HepG2 (cell line): Measurements from ENCODE around the gene KCNQ2. TPM values are rescaled to one million over a fixed set of nuclear protein-coding genes. Genes with fewer than 3 reads are reported as not detected.

Experiments
- ATAC-seq: fragments of 200-7000 bp; cut with Tn5 transposase; 3 replicates; pipeline ENCODE4 v1.9.1; 2020; ENCODE audit warnings: mild to moderate bottlenecking, moderate library complexity
- BruUV-seq: library from RNA; stranded (reverse); fragments of 400-500 nt; replicated peaks from 2 replicates; lab custom pipeline; 2021; lab: Mats Ljungman, UMichigan
- CTCF ChIA-PET: fragments of 300-600 bp; formaldehyde crosslinking; extraction: SDS; loops from one replicate; lab custom pipeline; 2021; ENCODE audit warnings: low total read pairs, inconsistent platforms, low intra/inter-chr PET ratio; lab: Yijun Ruan, JAX
- POLR2A ChIA-PET: fragments of 350-600 bp; sonication (Branson Sonifier 250); formaldehyde crosslinking; loops from one replicate; lab custom pipeline; 2020; ENCODE audit warnings: antibody characterized with exemption, inconsistent platforms; lab: Yijun Ruan, JAX
- DNase-seq: peaks from one replicate; pipeline ENCODE4 v3.0.0-alpha.2; 2015; ENCODE audit warnings: low spot score
- FAIRE-seq: peaks from 3 replicates; lab custom pipeline; 2011; peaks lifted over from hg19 to GRCh38; lab: Jason Lieb, UNC
- H2AFZ ChIP-seq: one replicate; pipeline ENCODE4 v1.6.1; 2011; ENCODE audit warnings: low read length, inconsistent platforms
- H3K27ac ChIP-seq: fragments of 300-600 bp; 3 replicates; pipeline ENCODE4 v1.8.0; 2011; ENCODE audit warnings: mixed run types, mild to moderate bottlenecking, mixed read lengths, low read length, inconsistent platforms; ENCODE audit not compliant: insufficient read depth; ENCODE audit errors: extremely low read length
- H3K27me3 ChIP-seq, 2 experiments: fragments of 200-600 bp in 1 of 2; 2 replicates in 1 of 2; 3 replicates in 1 of 2; pipeline versions ENCODE4 v1.6.0 to v1.8.0; 2011; ENCODE audit warnings: low read length in 2 of 2, mild to moderate bottlenecking in 2 of 2, moderate library complexity in 2 of 2, inconsistent platforms in 1 of 2; ENCODE audit not compliant: insufficient read depth in 2 of 2, control insufficient read depth in 1 of 2
- H3K36me3 ChIP-seq, 2 experiments: fragments of 200-600 bp in 1 of 2; replicated peaks in 1 of 2; 2 replicates in 1 of 2; 3 replicates in 1 of 2; pipeline versions ENCODE4 v1.5.1 to v1.8.0; 2011; ENCODE audit warnings: low read length in 2 of 2, inconsistent platforms in 1 of 2; ENCODE audit not compliant: insufficient read depth in 2 of 2, control insufficient read depth in 1 of 2
- H3K4me1 ChIP-seq: 2 replicates; pipeline ENCODE4 v1.5.1; 2012; ENCODE audit warnings: low read length, inconsistent platforms; ENCODE audit not compliant: insufficient read depth
- H3K4me2 ChIP-seq: 2 replicates; pipeline ENCODE4 v1.6.0; 2011; ENCODE audit warnings: low read depth, low read length, inconsistent platforms
- H3K4me3 ChIP-seq, 3 experiments: fragments of 200-600 bp in 1 of 3; sonication (generic), shearing (Covaris generic) in 1 of 3; replicated peaks in 1 of 3; 2 replicates each; pipeline ENCODE4 v1.5.1; 2011 to 2016; ENCODE audit warnings: low read length in 3 of 3, inconsistent platforms in 2 of 3, low read depth in 2 of 3, mild to moderate bottlenecking in 2 of 3, control low read depth in 1 of 3, mixed read lengths in 1 of 3; ENCODE audit not compliant: insufficient read depth in 1 of 3
- H3K79me2 ChIP-seq: one replicate; pipeline ENCODE4 v1.6.1; 2011; ENCODE audit warnings: low read length, inconsistent platforms; ENCODE audit not compliant: insufficient read depth
- H3K9ac ChIP-seq: 2 replicates; pipeline ENCODE4 v1.6.0; 2011; ENCODE audit warnings: mild to moderate bottlenecking, low read depth, low read length, inconsistent platforms; ENCODE audit not compliant: insufficient read depth
- H3K9me3 ChIP-seq: 2 replicates; pipeline ENCODE4 v1.5.1; 2012; ENCODE audit warnings: mild to moderate bottlenecking, low read length
- H4K20me1 ChIP-seq: 2 replicates; pipeline ENCODE4 v1.6.0; 2011; ENCODE audit warnings: inconsistent platforms, mild to moderate bottlenecking, low read length, moderate library complexity; ENCODE audit not compliant: insufficient read depth
- CENPX ChIP-seq: sonication (generic); formaldehyde crosslinking; IDR thresholded peaks from 2 replicates; pipeline ENCODE4 v1.9.0; 2021; ENCODE audit warnings: mild to moderate bottlenecking, missing genetic modification reagents, moderate library complexity
- CREM ChIP-seq, 2 experiments: sonication (generic) in 1 of 2; formaldehyde crosslinking in 1 of 2; IDR thresholded peaks; 2 replicates each; pipeline versions ENCODE4 v1.4.0 to v1.6.1; 2016 to 2020; ENCODE audit warnings: antibody characterized with exemption in 1 of 2, mild to moderate bottlenecking in 1 of 2, missing genetic modification reagents in 1 of 2
- GABPB1 ChIP-seq: IDR thresholded peaks from 2 replicates; pipeline ENCODE4 v1.6.1; 2016; ENCODE audit warnings: mild to moderate bottlenecking, missing genetic modification reagents, moderate library complexity, missing compliant biosample characterization
- GATAD1 ChIP-seq: IDR thresholded peaks from 2 replicates; pipeline ENCODE4 v1.6.1; 2016; ENCODE audit warnings: missing genetic modification reagents, missing compliant biosample characterization
- NFATC3 ChIP-seq: sonication (generic); formaldehyde crosslinking; IDR thresholded peaks from 2 replicates; pipeline ENCODE4 v1.5.1; 2020; ENCODE audit warnings: mild to moderate bottlenecking, missing genetic modification reagents
- NFE2 ChIP-seq: sonication (generic); formaldehyde crosslinking; IDR thresholded peaks from 2 replicates; pipeline ENCODE4 v1.4.0; 2020; ENCODE audit warnings: missing genetic modification reagents
- NFE2L1 ChIP-seq: sonication (generic); formaldehyde crosslinking; IDR thresholded peaks from 2 replicates; pipeline ENCODE4 v1.4.0; 2020; ENCODE audit warnings: missing genetic modification reagents, mild to moderate bottlenecking, borderline replicate concordance
- YEATS2 ChIP-seq: sonication (generic); formaldehyde crosslinking; IDR thresholded peaks from 2 replicates; pipeline ENCODE4 v1.4.0; 2020; ENCODE audit warnings: missing genetic modification reagents, borderline replicate concordance
- ZKSCAN5 ChIP-seq: sonication (generic); formaldehyde crosslinking; IDR thresholded peaks from 2 replicates; pipeline ENCODE4 v1.5.1; 2020; ENCODE audit warnings: mild to moderate bottlenecking, missing genetic modification reagents
- ZNF205 ChIP-seq: IDR thresholded peaks from 2 replicates; pipeline ENCODE4 v1.6.1; 2018; ENCODE audit warnings: missing biosample characterization, missing genetic modification reagents
- ZNF564 ChIP-seq: sonication (generic); formaldehyde crosslinking; IDR thresholded peaks from 2 replicates; pipeline ENCODE4 v1.8.1; 2023; ENCODE audit warnings: mild to moderate bottlenecking, missing genetic modification reagents
- ZNF879 ChIP-seq: sonication (generic); formaldehyde crosslinking; IDR thresholded peaks from 2 replicates; pipeline ENCODE4 v1.8.1; 2023; ENCODE audit warnings: missing genetic modification reagents
- WGBS: methylation state at CpG from one replicate; pipeline ENCODE4 v1.1.6; 2017; ENCODE audit warnings: low lambda C conversion rate; 5-methylcytosine and 5-hydroxymethylcytosine counted together
- in situ Hi-C: cut with HindIII; loops from 2 replicates; pipeline ENCODE4 v1.10.0; 2017; ENCODE audit warnings: low pct_unique_long_range_greater_than_20kb; ENCODE audit not compliant: extremely low pct_ligation_motif_present
- intact Hi-C: fragments of 100-400 bp; cut with micrococcal nuclease; formaldehyde crosslinking; loops from one replicate; pipeline ENCODE4 v1.10.0; 2022; ENCODE audit not compliant: unreplicated experiment
- polyA plus RNA-seq, 8 experiments: library from polyadenylated mRNA; depleted of rRNA in 3 of 8; stranded (reverse) in 7 of 8; unstranded in 1 of 8; fragments of >200 nt; fragmentation: Illumina TruSeq in 4 of 8; extraction: Trizol in 4 of 8; gene quantifications; 2 replicates each; pipeline versions ENCODE4 v1.2.1 to v1.2.3, GENCODE V29; 2011 to 2016; ENCODE audit warnings: low read depth in 4 of 8, missing spikeins in 1 of 8, mixed read lengths in 1 of 8; ENCODE audit not compliant: insufficient read depth in 1 of 8
- total RNA-seq, 5 experiments: library from RNA; depleted of rRNA; stranded (reverse); fragments of >200 nt; fragmentation: Illumina TruSeq; extraction: Trizol; gene quantifications; 2 replicates each; pipeline ENCODE4 v1.2.3, GENCODE V29; 2016; ENCODE audit warnings: low read depth in 1 of 5
- TF ChIP-seq, protein P1 (sequence below): IDR thresholded peaks from 2 replicates; pipeline ENCODE4 v1.6.1; 2012; ENCODE audit warnings: low read length, improper control_type of control experiment
- TF ChIP-seq, protein P2 (sequence below): sonication (generic); formaldehyde crosslinking; conservative IDR thresholded peaks from 2 replicates; pipeline ENCODE4 v1.8.0; 2022; ENCODE audit warnings: missing genetic modification reagents
- TF ChIP-seq, protein P3 (sequence below): sonication (generic); formaldehyde crosslinking; IDR thresholded peaks from 2 replicates; pipeline ENCODE4 v1.8.1; 2023; ENCODE audit warnings: mild to moderate bottlenecking, moderate library complexity, missing genetic modification reagents

Gene KCNQ2
- total and polyA plus RNA-seq, 2 of the 13 experiments (the other 11 are each of a cell fraction or from before 2014, with no cell fraction given) = not detected

DNA sequence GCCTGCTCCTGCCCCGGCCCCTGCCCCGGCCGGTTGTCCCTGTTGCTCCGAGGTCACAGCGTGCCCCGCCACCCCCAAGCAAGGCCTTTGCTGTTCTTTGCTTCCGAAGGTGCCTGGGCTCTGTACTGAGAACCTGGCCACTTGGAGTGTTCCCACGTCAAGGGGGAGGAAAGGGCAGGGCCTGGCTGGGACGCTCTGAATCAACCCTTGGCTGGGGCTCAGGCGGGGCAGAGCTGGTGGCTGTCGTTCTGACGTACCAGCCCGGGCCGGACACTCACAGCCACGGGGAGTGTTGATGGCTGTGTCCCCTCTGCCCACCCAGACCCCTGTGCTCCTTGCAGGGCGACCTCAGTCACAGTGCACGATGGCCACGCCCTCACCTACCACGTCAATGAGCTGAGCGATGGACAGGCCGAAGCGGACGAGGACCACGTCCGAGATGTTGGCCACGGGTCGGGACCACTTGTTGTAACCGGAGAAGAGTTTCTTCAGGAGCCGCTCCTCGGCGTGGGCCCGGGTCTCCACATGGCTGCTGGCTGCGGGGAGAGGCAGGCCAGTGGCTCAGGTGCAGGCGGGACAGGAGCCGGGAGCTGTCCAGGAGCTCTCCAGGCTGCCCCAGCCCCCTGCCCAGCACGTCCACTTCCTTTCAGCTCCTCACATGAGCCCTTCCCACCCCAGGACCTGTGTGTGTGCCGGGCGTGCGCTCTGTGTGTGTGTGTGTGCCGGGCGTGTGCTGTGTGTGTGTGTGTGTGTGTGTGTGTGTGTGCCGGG lies 113.1 kb downstream of the KCNQ2 start:
- in situ Hi-C loops = no loop called here
- peaks cover 24% of the 10 kb centered on the region for H3K4me1 ChIP-seq
- no peaks in the 10 kb centered on the region; a peak in 1 of 5 replicates for H3K36me3 ChIP-seq
- H3K9me3 ChIP-seq = no peaks in the 10 kb centered on the region
- no peak for ATAC-seq
- no TSS peak for BruUV-seq
- no peak overlapping the region for H3K27ac ChIP-seq
- intact Hi-C loops = no loop called here
- no peak overlapping the region for H2AFZ ChIP-seq
- no peak for FAIRE-seq
- ChIA-PET CTCF (no interaction called here), POLR2A (no interaction called here)
- no peak overlapping the region for H3K4me2 ChIP-seq
- no peak overlapping the region for H3K9ac ChIP-seq
- H4K20me1 ChIP-seq = peaks cover 6% of the 10 kb centered on the region; the same call in 1 of the 2 replicates
- 58% methylated on average over 31 of the region's 42 CpGs for WGBS
- TF ChIP-seq ZKSCAN5 (CRISPR knock-in tag) (no peak), ZNF205 (CRISPR knock-in tag) (no peak), YEATS2 (CRISPR knock-in tag) (no peak), GATAD1 (CRISPR knock-in tag) (no peak), NFE2 (no peak), ZNF879 (no peak), NFATC3 (no peak), ZNF564 (CRISPR knock-in tag) (no peak), NFE2L1 (CRISPR knock-in tag) (no peak), CREM (IDR thresholded peaks at IDR 0.05) (no peak), CREM (CRISPR knock-in tag; IDR thresholded peaks at IDR 0.05) (no peak), GABPB1 (CRISPR knock-in tag) (no peak), CENPX (CRISPR knock-in tag) (no peak)
- TF ChIP-seq, protein P1, sequence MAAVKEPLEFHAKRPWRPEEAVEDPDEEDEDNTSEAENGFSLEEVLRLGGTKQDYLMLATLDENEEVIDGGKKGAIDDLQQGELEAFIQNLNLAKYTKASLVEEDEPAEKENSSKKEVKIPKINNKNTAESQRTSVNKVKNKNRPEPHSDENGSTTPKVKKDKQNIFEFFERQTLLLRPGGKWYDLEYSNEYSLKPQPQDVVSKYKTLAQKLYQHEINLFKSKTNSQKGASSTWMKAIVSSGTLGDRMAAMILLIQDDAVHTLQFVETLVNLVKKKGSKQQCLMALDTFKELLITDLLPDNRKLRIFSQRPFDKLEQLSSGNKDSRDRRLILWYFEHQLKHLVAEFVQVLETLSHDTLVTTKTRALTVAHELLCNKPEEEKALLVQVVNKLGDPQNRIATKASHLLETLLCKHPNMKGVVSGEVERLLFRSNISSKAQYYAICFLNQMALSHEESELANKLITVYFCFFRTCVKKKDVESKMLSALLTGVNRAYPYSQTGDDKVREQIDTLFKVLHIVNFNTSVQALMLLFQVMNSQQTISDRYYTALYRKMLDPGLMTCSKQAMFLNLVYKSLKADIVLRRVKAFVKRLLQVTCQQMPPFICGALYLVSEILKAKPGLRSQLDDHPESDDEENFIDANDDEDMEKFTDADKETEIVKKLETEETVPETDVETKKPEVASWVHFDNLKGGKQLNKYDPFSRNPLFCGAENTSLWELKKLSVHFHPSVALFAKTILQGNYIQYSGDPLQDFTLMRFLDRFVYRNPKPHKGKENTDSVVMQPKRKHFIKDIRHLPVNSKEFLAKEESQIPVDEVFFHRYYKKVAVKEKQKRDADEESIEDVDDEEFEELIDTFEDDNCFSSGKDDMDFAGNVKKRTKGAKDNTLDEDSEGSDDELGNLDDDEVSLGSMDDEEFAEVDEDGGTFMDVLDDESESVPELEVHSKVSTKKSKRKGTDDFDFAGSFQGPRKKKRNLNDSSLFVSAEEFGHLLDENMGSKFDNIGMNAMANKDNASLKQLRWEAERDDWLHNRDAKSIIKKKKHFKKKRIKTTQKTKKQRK = no peak
- TF ChIP-seq, protein P2, sequence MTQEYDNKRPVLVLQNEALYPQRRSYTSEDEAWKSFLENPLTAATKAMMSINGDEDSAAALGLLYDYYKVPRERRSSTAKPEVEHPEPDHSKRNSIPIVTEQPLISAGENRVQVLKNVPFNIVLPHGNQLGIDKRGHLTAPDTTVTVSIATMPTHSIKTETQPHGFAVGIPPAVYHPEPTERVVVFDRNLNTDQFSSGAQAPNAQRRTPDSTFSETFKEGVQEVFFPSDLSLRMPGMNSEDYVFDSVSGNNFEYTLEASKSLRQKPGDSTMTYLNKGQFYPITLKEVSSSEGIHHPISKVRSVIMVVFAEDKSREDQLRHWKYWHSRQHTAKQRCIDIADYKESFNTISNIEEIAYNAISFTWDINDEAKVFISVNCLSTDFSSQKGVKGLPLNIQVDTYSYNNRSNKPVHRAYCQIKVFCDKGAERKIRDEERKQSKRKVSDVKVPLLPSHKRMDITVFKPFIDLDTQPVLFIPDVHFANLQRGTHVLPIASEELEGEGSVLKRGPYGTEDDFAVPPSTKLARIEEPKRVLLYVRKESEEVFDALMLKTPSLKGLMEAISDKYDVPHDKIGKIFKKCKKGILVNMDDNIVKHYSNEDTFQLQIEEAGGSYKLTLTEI (CRISPR knock-in tag) = no peak
- TF ChIP-seq, protein P3, sequence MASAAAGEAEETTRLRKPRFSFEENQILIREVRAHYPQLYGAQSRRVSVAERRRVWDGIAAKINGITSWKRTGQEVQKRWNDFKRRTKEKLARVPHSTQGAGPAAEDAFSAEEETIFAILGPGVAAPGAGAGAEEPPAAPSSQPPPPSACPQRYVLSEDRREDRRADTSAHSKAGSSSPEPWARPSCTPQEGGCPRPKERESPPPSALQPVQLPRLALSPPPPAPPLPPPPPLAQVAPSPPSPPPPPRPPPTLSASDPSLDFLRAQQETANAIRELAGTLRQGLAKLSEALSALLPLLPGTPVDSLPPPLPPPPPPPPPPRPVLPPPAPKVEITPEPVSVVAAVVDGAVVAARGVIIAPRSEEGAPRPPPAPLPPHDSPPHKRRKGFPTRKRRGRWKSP (CRISPR knock-in tag) = no peak
- DNase-seq = no peak
- no peaks in the 10 kb centered on the region for H3K79me2 ChIP-seq
- peaks cover 21 to 49% of the 10 kb centered on the region in 2 experiments for H3K27me3 ChIP-seq
- no peak overlapping the region for H3K4me3 ChIP-seq
